Mesenchymal stem cell (in vitro differentiated cells and primary cell): ENCODE data around the gene ANKS6.

ENCODE experiments used
- DNase-seq: peaks from one replicate; pipeline ENCODE4 v3.0.0-alpha.2; 2013
- H2AFZ ChIP-seq: one replicate; pipeline ENCODE4 v1.6.1; 2013; ENCODE audit warnings: low read depth, mild to moderate bottlenecking, control low read depth, inconsistent platforms, low read length, moderate library complexity
- H2AK5ac ChIP-seq: 2 replicates; pipeline ENCODE4 v1.6.1; 2013; ENCODE audit warnings: low read length, moderate library complexity, mild to moderate bottlenecking, inconsistent platforms; ENCODE audit not compliant: severe bottlenecking
- H2BK120ac ChIP-seq: one replicate; pipeline ENCODE4 v1.6.1; 2013; ENCODE audit warnings: low read depth, mild to moderate bottlenecking, inconsistent platforms, low read length, moderate library complexity
- H2BK12ac ChIP-seq, 2 experiments: one replicate each; pipeline ENCODE4 v1.6.1; 2013; ENCODE audit warnings: inconsistent platforms in 2 of 2, low read length in 2 of 2, mild to moderate bottlenecking in 2 of 2, moderate library complexity in 2 of 2, control low read depth in 1 of 2
- H2BK15ac ChIP-seq: one replicate; pipeline ENCODE4 v1.6.1; 2013; ENCODE audit warnings: mild to moderate bottlenecking, low read depth, inconsistent platforms; ENCODE audit not compliant: poor library complexity, severe bottlenecking
- H2BK5ac ChIP-seq: 2 replicates; pipeline ENCODE4 v1.6.1; 2013; ENCODE audit warnings: low read depth, mild to moderate bottlenecking, low read length, control low read depth, inconsistent platforms; ENCODE audit not compliant: poor library complexity, severe bottlenecking
- H3K14ac ChIP-seq, 2 experiments: one replicate each; pipeline ENCODE4 v1.6.1; 2013; ENCODE audit warnings: inconsistent platforms in 2 of 2, low read length in 2 of 2, control low read depth in 1 of 2, mild to moderate bottlenecking in 1 of 2, moderate library complexity in 1 of 2
- H3K18ac ChIP-seq, 2 experiments: one replicate each; pipeline ENCODE4 v1.6.1; 2013; ENCODE audit warnings: inconsistent platforms in 2 of 2, low read length in 2 of 2, control low read depth in 1 of 2, low read depth in 1 of 2, mild to moderate bottlenecking in 1 of 2
- H3K23ac ChIP-seq, 2 experiments: one replicate each; pipeline ENCODE4 v1.6.1; 2013; ENCODE audit warnings: inconsistent platforms in 2 of 2, low read length in 2 of 2, mild to moderate bottlenecking in 2 of 2, moderate library complexity in 2 of 2, control low read depth in 1 of 2
- H3K27ac ChIP-seq: 2 replicates; pipeline ENCODE4 v1.5.1; 2013; ENCODE audit warnings: mild to moderate bottlenecking, moderate library complexity, low read length, control low read depth, inconsistent platforms; ENCODE audit not compliant: poor library complexity, severe bottlenecking
- H3K27me3 ChIP-seq, 2 experiments: 2 replicates each; pipeline versions ENCODE4 v1.6.1 to v1.7.0; 2013; ENCODE audit warnings: low read length in 2 of 2, mild to moderate bottlenecking in 2 of 2, moderate library complexity in 2 of 2, control low read depth in 1 of 2, inconsistent platforms in 1 of 2; ENCODE audit not compliant: control insufficient read depth in 1 of 2, insufficient read depth in 1 of 2
- H3K36me3 ChIP-seq, 2 experiments: 2 replicates each; pipeline versions ENCODE4 v1.6.1 to v1.7.0; 2013; ENCODE audit warnings: low read length in 2 of 2, control low read depth in 1 of 2, inconsistent platforms in 1 of 2, low read depth in 1 of 2, mild to moderate bottlenecking in 1 of 2; ENCODE audit not compliant: insufficient read depth in 2 of 2, control insufficient read depth in 1 of 2
- H3K4ac ChIP-seq, 2 experiments: one replicate each; pipeline ENCODE4 v1.6.1; 2013; ENCODE audit warnings: inconsistent platforms in 2 of 2, low read length in 2 of 2, mild to moderate bottlenecking in 2 of 2, moderate library complexity in 2 of 2, control low read depth in 1 of 2, low read depth in 1 of 2
- H3K4me1 ChIP-seq: 2 replicates; pipeline ENCODE4 v1.6.1; 2013; ENCODE audit warnings: low read depth, low read length, control low read depth; ENCODE audit not compliant: control insufficient read depth, insufficient read depth
- H3K4me2 ChIP-seq: 2 replicates; pipeline ENCODE4 v1.6.1; 2013; ENCODE audit warnings: low read length, mild to moderate bottlenecking, inconsistent platforms; ENCODE audit not compliant: poor library complexity, severe bottlenecking
- H3K4me3 ChIP-seq, 2 experiments: 2 replicates each; pipeline versions ENCODE4 v1.5.1 to v1.7.0; 2013; ENCODE audit warnings: low read length in 2 of 2, mild to moderate bottlenecking in 2 of 2, control low read depth in 1 of 2, low read depth in 1 of 2; ENCODE audit not compliant: insufficient read depth in 1 of 2
- H3K79me1 ChIP-seq: replicated peaks from 2 replicates; pipeline ENCODE4 v1.6.1; 2013; ENCODE audit warnings: mild to moderate bottlenecking, control low read depth, low read length, inconsistent platforms; ENCODE audit not compliant: poor library complexity, severe bottlenecking
- H3K9ac ChIP-seq: 2 replicates; pipeline ENCODE4 v1.7.0; 2013; ENCODE audit warnings: mild to moderate bottlenecking, low read length, moderate library complexity
- H3K9me3 ChIP-seq: 2 replicates; pipeline ENCODE4 v1.7.0; 2013; ENCODE audit warnings: mild to moderate bottlenecking, low read length; ENCODE audit not compliant: control insufficient read depth
- H4K8ac ChIP-seq: one replicate; pipeline ENCODE4 v1.6.1; 2013; ENCODE audit warnings: inconsistent platforms, mild to moderate bottlenecking, low read length, moderate library complexity
- H4K91ac ChIP-seq: one replicate; pipeline ENCODE4 v1.6.1; 2013; ENCODE audit warnings: mild to moderate bottlenecking, low read length, inconsistent platforms
- WGBS: methylation state at CpG from one replicate; pipeline ENCODE4 v1.1.7; 2013; ENCODE audit warnings: mixed read lengths; 5-methylcytosine and 5-hydroxymethylcytosine counted together

Gene ANKS6

GRCh38 chr9:98809311-98810101 lies 13.2 kb upstream of the ANKS6 start:
- no peak overlapping the region for H2BK120ac ChIP-seq
- H2AFZ ChIP-seq = no peak overlapping the region
- WGBS = 86% methylated on average over 9 of the region's 9 CpGs

GRCh38 chr9:98808875-98809274 lies 12.5 kb upstream of the ANKS6 start:
- H3K4me1 ChIP-seq = peaks cover 8% of the 10 kb centered on the region
- H3K23ac ChIP-seq = no peak overlapping the region
- 93% methylated on average over 1 of the region's 2 CpGs for WGBS
- H4K8ac ChIP-seq = no peak overlapping the region
- no peak overlapping the region for H3K18ac ChIP-seq
- H2BK5ac ChIP-seq = no peak overlapping the region
- H3K4me3 ChIP-seq = peak overlapping the region in 1 of 2 experiments; percentile 83
- no peak overlapping the region for H3K14ac ChIP-seq
- H3K36me3 ChIP-seq = peaks cover 0 to 2% of the 10 kb centered on the region in 2 experiments
- H2AK5ac ChIP-seq = no peak overlapping the region
- H3K9me3 ChIP-seq = no peaks in the 10 kb centered on the region
- H2BK12ac ChIP-seq = no peak overlapping the region
- DNase-seq = no peak
- H3K27ac ChIP-seq = no peak overlapping the region
- no peak overlapping the region for H4K91ac ChIP-seq
- H2BK120ac ChIP-seq = no peak overlapping the region
- peak overlapping the region; percentile 85 for H3K9ac ChIP-seq
- H3K79me1 ChIP-seq = no peaks in the 10 kb centered on the region
- no peak overlapping the region for H3K4me2 ChIP-seq
- H3K27me3 ChIP-seq = peaks cover 0 to 35% of the 10 kb centered on the region in 2 experiments
- H2AFZ ChIP-seq = no peak overlapping the region
- no peak overlapping the region for H3K4ac ChIP-seq
- H2BK15ac ChIP-seq = no peak overlapping the region

More at GRCh38 chr9:98809311-98810101, 13.2 kb upstream of the ANKS6 start:
- H3K27ac ChIP-seq = no peak overlapping the region
- no peak overlapping the region for H2BK12ac ChIP-seq
- H3K4ac ChIP-seq = no peak overlapping the region
- H3K18ac ChIP-seq = no peak overlapping the region
- peak overlapping the region in 1 of 2 experiments; percentile 83 for H3K4me3 ChIP-seq
- no peak for DNase-seq
- no peak overlapping the region for H2BK5ac ChIP-seq
- no peak overlapping the region for H4K8ac ChIP-seq
- H3K27me3 ChIP-seq = peaks cover 0 to 35% of the 10 kb centered on the region in 2 experiments
- H3K9ac ChIP-seq = peak overlapping the region; percentile 85
- no peak overlapping the region for H3K23ac ChIP-seq
- H3K36me3 ChIP-seq = peaks cover 0 to 2% of the 10 kb centered on the region in 2 experiments
- no peak overlapping the region for H2AK5ac ChIP-seq
- no peaks in the 10 kb centered on the region for H3K79me1 ChIP-seq
- no peak overlapping the region for H2BK15ac ChIP-seq
- no peaks in the 10 kb centered on the region for H3K9me3 ChIP-seq
- no peak overlapping the region for H4K91ac ChIP-seq
- no peak overlapping the region for H3K4me2 ChIP-seq
- H3K14ac ChIP-seq = no peak overlapping the region
- H3K4me1 ChIP-seq = peaks cover 8% of the 10 kb centered on the region

- Histone ChIP-seq H2BK120ac (no peak overlapping the region), H3K9me3 (no peaks in the 10 kb centered on the region), H3K4ac (no peak overlapping the region), H3K79me1 (no peaks in the 10 kb centered on the region), H2BK12ac (no peak overlapping the region), H3K27me3 (peaks cover 0 to 36% of the 10 kb centered on the region in 2 experiments), H3K14ac (no peak overlapping the region), H2BK5ac (no peak overlapping the region), H3K23ac (no peak overlapping the region), H3K4me2 (peak overlapping the region; percentile 97), H3K4me3 (peak overlapping the region in 1 of 2 experiments; percentile 83), H4K91ac (no peak overlapping the region), H3K36me3 (peaks cover 0 to 2% of the 10 kb centered on the region in 2 experiments), H4K8ac (no peak overlapping the region), H3K9ac (peak overlapping the region; percentile 85), H3K27ac (no peak overlapping the region), H3K18ac (no peak overlapping the region), H2AK5ac (no peak overlapping the region), H3K4me1 (peaks cover 8% of the 10 kb centered on the region), H2BK15ac (no peak overlapping the region), H2AFZ (no peak overlapping the region)
- WGBS = 37% methylated on average over 17 of the region's 17 CpGs
- no peak for DNase-seq
Measured at GRCh38 chr9:98808411-98808815, 12.1 kb upstream of the ANKS6 start.

GRCh38 chr9:98807814-98808195 lies 11.4 kb upstream of the ANKS6 start:
- no peak overlapping the region for H2BK120ac ChIP-seq
- no peak overlapping the region for H3K23ac ChIP-seq
- peak; percentile 22 for DNase-seq
- no peaks in the 10 kb centered on the region for H3K9me3 ChIP-seq
- H3K4me2 ChIP-seq = peak overlapping the region; percentile 97
- 1% methylated on average over 44 of the region's 46 CpGs for WGBS
- H3K36me3 ChIP-seq = no peaks in the 10 kb centered on the region
- H3K9ac ChIP-seq = peak overlapping the region; percentile 85
- peaks cover 0 to 42% of the 10 kb centered on the region in 2 experiments for H3K27me3 ChIP-seq
- no peak overlapping the region for H2BK5ac ChIP-seq
- peaks cover 8% of the 10 kb centered on the region for H3K4me1 ChIP-seq
- H4K91ac ChIP-seq = no peak overlapping the region
- H3K4ac ChIP-seq = no peak overlapping the region
- no peak overlapping the region for H3K14ac ChIP-seq
- peak overlapping the region; percentile 75 to 83 for H3K4me3 ChIP-seq
- H2AFZ ChIP-seq = peak overlapping the region; percentile 46
- no peak overlapping the region for H4K8ac ChIP-seq
- H3K27ac ChIP-seq = no peak overlapping the region
- no peak overlapping the region for H2AK5ac ChIP-seq
- H2BK12ac ChIP-seq = no peak overlapping the region
- no peaks in the 10 kb centered on the region for H3K79me1 ChIP-seq
- no peak overlapping the region for H3K18ac ChIP-seq
- no peak overlapping the region for H2BK15ac ChIP-seq
